ENCODE data around the gene DCDC1. TPM values are rescaled to one million over a fixed set of nuclear protein-coding genes. Genes with fewer than 3 reads are reported as not detected.

Gene DCDC1
- total RNA-seq, 1 experiment from 2014 or later: 1.5 TPM

DNA sequence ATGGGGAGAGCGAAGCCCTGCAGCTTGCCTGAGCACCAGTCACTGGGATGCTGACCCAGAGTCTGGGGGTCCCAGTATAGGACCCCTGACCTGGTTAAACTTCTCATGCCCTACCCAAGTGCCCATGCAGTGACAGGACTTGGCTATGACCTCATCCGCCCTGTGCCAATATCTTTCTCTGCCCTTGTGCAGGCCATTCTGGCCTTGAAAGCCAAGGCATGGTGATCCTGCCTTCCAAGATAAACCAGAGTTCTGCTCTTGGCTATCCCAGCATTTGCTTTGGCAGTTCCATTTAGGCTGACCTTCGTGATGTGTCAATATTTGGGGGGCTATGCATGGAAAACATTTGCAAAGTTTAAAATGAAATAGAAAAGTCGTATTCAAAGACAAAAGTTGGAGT, 542.6 kb downstream of the DCDC1 start:
- no TSS peak for BruUV-seq (replicated peaks)
- DNase-seq (ENCODE audit: low read depth, low spot score): no peak
- no peak overlapping the region for H3K9ac ChIP-seq (ENCODE audit: low read length)
- no peak overlapping the region for H2AFZ ChIP-seq (ENCODE audit: low read depth, low read length, poor library complexity, severe bottlenecking)
- ChIA-PET RAD21 (ENCODE audit: low non-redundant PET in 1 of 2, low total read pairs in 2 of 2, uncharacterized antibody in 2 of 2, unreplicated experiment in 2 of 2) (no interaction called here), CTCF (no interaction called here), POLR2A (no interaction called here)
- no peaks in the 10 kb centered on the region for H3K36me3 ChIP-seq (ENCODE audit: control insufficient read depth in 1 of 2, insufficient read depth in 2 of 2, low read length in 2 of 2)
- H3K27ac ChIP-seq (ENCODE audit: low read depth, low read length): no peak overlapping the region
- no peaks in the 10 kb centered on the region for H4K20me1 ChIP-seq (ENCODE audit: insufficient read depth)
- no peak overlapping the region for H3K4me3 ChIP-seq (replicated peaks in 1 of 2; ENCODE audit: low read depth in 1 of 2, low read length in 2 of 2)
- no peaks in the 10 kb centered on the region for H3K4me1 ChIP-seq (ENCODE audit: control insufficient read depth in 1 of 2, insufficient read depth in 2 of 2, low read length in 2 of 2)
- peaks cover 27% of the 10 kb centered on the region for H3K27me3 ChIP-seq (ENCODE audit: insufficient read depth, low read length)
- no peaks in the 10 kb centered on the region for H3K9me2 ChIP-seq (ENCODE audit: insufficient read depth)
- H3K9me3 ChIP-seq (ENCODE audit: control insufficient read depth in 1 of 2, insufficient read depth in 1 of 2, low read depth in 1 of 2, low read length in 2 of 2): no peaks in the 10 kb centered on the region
- no peak for ATAC-seq
- TF ChIP-seq, protein P1, sequence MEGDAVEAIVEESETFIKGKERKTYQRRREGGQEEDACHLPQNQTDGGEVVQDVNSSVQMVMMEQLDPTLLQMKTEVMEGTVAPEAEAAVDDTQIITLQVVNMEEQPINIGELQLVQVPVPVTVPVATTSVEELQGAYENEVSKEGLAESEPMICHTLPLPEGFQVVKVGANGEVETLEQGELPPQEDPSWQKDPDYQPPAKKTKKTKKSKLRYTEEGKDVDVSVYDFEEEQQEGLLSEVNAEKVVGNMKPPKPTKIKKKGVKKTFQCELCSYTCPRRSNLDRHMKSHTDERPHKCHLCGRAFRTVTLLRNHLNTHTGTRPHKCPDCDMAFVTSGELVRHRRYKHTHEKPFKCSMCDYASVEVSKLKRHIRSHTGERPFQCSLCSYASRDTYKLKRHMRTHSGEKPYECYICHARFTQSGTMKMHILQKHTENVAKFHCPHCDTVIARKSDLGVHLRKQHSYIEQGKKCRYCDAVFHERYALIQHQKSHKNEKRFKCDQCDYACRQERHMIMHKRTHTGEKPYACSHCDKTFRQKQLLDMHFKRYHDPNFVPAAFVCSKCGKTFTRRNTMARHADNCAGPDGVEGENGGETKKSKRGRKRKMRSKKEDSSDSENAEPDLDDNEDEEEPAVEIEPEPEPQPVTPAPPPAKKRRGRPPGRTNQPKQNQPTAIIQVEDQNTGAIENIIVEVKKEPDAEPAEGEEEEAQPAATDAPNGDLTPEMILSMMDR (IDR thresholded peaks at IDR 0.05 in 2 of 3, conservative IDR thresholded peaks at IDR 0.05 in 1 of 3; ENCODE audit: borderline replicate concordance in 1 of 3, insufficient read depth in 1 of 3, low read depth in 2 of 3, low read length in 2 of 3): no peak
- TF ChIP-seq EZH2 (IDR thresholded peaks at IDR 0.05) (no peak), CBX3 (IDR thresholded peaks at IDR 0.05; ENCODE audit: low read depth) (no peak), CEBPB (IDR thresholded peaks at IDR 0.05; ENCODE audit: low read depth) (no peak), SP1 (IDR thresholded peaks at IDR 0.05; ENCODE audit: low read depth) (no peak), ZNF274 (IDR thresholded peaks at IDR 0.05; ENCODE audit: low read depth, low read length) (no peak), POLR2A (IDR thresholded peaks at IDR 0.05; ENCODE audit: borderline replicate concordance, extremely low read depth, insufficient read depth, insufficient read length) (no peak), TCF7L2 (IDR thresholded peaks at IDR 0.05; ENCODE audit: borderline replicate concordance, extremely low read depth, insufficient read depth, insufficient read length) (no peak), JUND (IDR thresholded peaks at IDR 0.05) (no peak), SRF (IDR thresholded peaks at IDR 0.05; ENCODE audit: low read depth) (no peak), EZH2phosphoT487 (IDR thresholded peaks at IDR 0.05; ENCODE audit: borderline replicate concordance) (no peak), ELF1 (IDR thresholded peaks at IDR 0.05; ENCODE audit: borderline replicate concordance, low read depth) (no peak), ZFX (IDR thresholded peaks at IDR 0.05) (no peak), RAD21 (IDR thresholded peaks at IDR 0.05; ENCODE audit: low read depth) (no peak), FOSL1 (IDR thresholded peaks at IDR 0.05; ENCODE audit: low read depth) (no peak)
- TF ChIP-seq, protein P2, sequence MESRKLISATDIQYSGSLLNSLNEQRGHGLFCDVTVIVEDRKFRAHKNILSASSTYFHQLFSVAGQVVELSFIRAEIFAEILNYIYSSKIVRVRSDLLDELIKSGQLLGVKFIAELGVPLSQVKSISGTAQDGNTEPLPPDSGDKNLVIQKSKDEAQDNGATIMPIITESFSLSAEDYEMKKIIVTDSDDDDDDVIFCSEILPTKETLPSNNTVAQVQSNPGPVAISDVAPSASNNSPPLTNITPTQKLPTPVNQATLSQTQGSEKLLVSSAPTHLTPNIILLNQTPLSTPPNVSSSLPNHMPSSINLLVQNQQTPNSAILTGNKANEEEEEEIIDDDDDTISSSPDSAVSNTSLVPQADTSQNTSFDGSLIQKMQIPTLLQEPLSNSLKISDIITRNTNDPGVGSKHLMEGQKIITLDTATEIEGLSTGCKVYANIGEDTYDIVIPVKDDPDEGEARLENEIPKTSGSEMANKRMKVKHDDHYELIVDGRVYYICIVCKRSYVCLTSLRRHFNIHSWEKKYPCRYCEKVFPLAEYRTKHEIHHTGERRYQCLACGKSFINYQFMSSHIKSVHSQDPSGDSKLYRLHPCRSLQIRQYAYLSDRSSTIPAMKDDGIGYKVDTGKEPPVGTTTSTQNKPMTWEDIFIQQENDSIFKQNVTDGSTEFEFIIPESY (IDR thresholded peaks at IDR 0.05; ENCODE audit: extremely low read depth, insufficient replicate concordance, low read length): no peak
- TF ChIP-seq, protein P3, sequence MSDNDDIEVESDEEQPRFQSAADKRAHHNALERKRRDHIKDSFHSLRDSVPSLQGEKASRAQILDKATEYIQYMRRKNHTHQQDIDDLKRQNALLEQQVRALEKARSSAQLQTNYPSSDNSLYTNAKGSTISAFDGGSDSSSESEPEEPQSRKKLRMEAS (IDR thresholded peaks at IDR 0.05): no peak
- TF ChIP-seq, protein P4, sequence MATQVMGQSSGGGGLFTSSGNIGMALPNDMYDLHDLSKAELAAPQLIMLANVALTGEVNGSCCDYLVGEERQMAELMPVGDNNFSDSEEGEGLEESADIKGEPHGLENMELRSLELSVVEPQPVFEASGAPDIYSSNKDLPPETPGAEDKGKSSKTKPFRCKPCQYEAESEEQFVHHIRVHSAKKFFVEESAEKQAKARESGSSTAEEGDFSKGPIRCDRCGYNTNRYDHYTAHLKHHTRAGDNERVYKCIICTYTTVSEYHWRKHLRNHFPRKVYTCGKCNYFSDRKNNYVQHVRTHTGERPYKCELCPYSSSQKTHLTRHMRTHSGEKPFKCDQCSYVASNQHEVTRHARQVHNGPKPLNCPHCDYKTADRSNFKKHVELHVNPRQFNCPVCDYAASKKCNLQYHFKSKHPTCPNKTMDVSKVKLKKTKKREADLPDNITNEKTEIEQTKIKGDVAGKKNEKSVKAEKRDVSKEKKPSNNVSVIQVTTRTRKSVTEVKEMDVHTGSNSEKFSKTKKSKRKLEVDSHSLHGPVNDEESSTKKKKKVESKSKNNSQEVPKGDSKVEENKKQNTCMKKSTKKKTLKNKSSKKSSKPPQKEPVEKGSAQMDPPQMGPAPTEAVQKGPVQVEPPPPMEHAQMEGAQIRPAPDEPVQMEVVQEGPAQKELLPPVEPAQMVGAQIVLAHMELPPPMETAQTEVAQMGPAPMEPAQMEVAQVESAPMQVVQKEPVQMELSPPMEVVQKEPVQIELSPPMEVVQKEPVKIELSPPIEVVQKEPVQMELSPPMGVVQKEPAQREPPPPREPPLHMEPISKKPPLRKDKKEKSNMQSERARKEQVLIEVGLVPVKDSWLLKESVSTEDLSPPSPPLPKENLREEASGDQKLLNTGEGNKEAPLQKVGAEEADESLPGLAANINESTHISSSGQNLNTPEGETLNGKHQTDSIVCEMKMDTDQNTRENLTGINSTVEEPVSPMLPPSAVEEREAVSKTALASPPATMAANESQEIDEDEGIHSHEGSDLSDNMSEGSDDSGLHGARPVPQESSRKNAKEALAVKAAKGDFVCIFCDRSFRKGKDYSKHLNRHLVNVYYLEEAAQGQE (IDR thresholded peaks at IDR 0.05; ENCODE audit: low read depth): no peak
- TF ChIP-seq, protein P5, sequence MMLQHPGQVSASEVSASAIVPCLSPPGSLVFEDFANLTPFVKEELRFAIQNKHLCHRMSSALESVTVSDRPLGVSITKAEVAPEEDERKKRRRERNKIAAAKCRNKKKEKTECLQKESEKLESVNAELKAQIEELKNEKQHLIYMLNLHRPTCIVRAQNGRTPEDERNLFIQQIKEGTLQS (IDR thresholded peaks at IDR 0.05): no peak
- intact Hi-C loops (cut with micrococcal nuclease): no loop called here
- no peak overlapping the region for H3K4me2 ChIP-seq (ENCODE audit: low read length)
- no peaks in the 10 kb centered on the region for H3K79me2 ChIP-seq (ENCODE audit: insufficient read depth, low read length)

All from HCT116 (cell line).